OCI-LY7 (cell line): ENCODE results near the gene SART3.
"Not testable (repeated sequence)": the region's sequence is repeated elsewhere in the genome, so short reads cannot be mapped to it uniquely, and the experiment has no call there.

ENCODE experiments used
- CTCF ChIP-seq: fragments of 200-600 bp; sonication (generic); conservative IDR thresholded peaks from 2 replicates; pipeline ENCODE4 v1.5.1; 2014; ENCODE audit warnings: mild to moderate bottlenecking, antibody characterized with exemption, low read length, moderate library complexity, mixed read lengths
- EZH2phosphoT487 ChIP-seq: fragments of 200-600 bp; sonication (generic); IDR thresholded peaks from 2 replicates; pipeline ENCODE4 v1.6.1; 2018; ENCODE audit warnings: low read depth, borderline replicate concordance, mild to moderate bottlenecking, mixed run types, antibody characterized with exemption, low read length, moderate library complexity, mixed read lengths

GRCh38 chr12:108485371-108485770 is 75.6 kb downstream of the SART3 start:
- not testable (repeated sequence) for TF ChIP-seq CTCF, EZH2phosphoT487
